ENCODE data around the gene SPATA24.

SPATA24 gene

DNA sequence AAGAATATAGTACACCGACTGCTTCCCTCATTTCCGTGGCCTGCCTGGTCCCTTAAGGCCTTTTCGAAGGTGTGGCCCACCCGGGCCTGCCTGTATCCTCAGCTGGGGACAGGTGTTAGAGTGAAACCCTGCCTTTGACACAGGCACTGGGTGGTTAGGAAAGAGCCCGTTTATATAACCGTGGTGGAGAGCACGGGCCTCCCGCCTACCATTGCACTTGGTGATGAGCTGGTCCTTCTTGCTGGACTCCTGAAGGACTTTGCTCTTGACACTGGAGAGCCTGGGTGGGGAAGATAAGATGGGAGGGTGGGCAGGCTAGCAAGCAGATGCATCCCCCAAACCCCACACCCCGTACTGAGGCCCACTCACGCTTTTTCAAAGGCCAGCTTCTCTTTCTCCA is 2.3 kb downstream of the SPATA24 start:
- DNase-seq, result no peak
- in situ Hi-C loops (cut with HindIII; ENCODE audit: low pct_ligation_motif_present, low sequenced_read_pairs), result loop anchor here (25.0 kb wide), 1 partner anchor 361 kb away; no protein-coding TSS in a partner anchor
- H3K27me3 ChIP-seq (replicated peaks), result no peaks in the 10 kb centered on the region
- TF ChIP-seq, protein P1, sequence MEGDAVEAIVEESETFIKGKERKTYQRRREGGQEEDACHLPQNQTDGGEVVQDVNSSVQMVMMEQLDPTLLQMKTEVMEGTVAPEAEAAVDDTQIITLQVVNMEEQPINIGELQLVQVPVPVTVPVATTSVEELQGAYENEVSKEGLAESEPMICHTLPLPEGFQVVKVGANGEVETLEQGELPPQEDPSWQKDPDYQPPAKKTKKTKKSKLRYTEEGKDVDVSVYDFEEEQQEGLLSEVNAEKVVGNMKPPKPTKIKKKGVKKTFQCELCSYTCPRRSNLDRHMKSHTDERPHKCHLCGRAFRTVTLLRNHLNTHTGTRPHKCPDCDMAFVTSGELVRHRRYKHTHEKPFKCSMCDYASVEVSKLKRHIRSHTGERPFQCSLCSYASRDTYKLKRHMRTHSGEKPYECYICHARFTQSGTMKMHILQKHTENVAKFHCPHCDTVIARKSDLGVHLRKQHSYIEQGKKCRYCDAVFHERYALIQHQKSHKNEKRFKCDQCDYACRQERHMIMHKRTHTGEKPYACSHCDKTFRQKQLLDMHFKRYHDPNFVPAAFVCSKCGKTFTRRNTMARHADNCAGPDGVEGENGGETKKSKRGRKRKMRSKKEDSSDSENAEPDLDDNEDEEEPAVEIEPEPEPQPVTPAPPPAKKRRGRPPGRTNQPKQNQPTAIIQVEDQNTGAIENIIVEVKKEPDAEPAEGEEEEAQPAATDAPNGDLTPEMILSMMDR (IDR thresholded peaks at IDR 0.05; ENCODE audit: low read depth, low read length, missing control alignments), result no peak
- no peak overlapping the region for H3K27ac ChIP-seq
- H3K4me3 ChIP-seq (ENCODE audit: low read depth, low read length), result no peak overlapping the region
- H3K36me3 ChIP-seq (replicated peaks), result no peaks in the 10 kb centered on the region

DNA sequence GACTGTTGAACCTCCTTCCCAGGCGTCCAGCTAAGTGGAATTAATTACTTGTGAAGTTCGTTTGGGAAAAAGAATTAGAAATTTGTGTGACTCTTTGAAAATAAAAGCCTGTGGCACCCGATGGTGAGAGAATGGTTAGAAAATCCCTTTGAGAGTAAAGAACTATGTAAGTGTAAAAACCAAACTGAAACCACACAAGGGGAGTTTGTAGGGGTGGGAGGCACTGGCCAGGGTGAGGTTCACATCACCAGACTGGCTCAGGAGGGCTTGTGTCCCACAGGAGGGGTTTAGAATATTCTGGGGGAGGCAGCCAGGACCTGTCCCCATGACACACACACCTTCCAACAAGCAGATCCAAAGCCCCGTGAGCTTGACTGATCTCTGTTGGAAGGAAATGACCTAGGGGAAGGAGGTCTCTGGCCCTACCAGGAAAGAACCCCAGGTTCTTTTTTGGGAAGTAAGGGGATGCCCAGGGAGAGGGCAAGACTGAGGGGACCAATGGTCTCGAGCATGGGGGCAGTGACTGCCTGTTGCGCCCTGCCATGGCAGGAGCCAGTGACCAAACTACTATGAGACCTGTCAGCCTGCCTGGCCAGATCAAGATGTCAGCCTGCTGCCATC is 4.3 kb downstream of the SPATA24 start:
- H3K36me3 ChIP-seq (replicated peaks), result no peaks in the 10 kb centered on the region
- in situ Hi-C loops (cut with HindIII; ENCODE audit: low pct_ligation_motif_present, low sequenced_read_pairs), result loop anchor here (25.0 kb wide), 1 partner anchor 363 kb away; no protein-coding TSS in a partner anchor
- TF ChIP-seq, protein P1 (IDR thresholded peaks at IDR 0.05; ENCODE audit: low read depth, low read length, missing control alignments), result no peak
- no peak overlapping the region for H3K27ac ChIP-seq
- H3K4me3 ChIP-seq (ENCODE audit: low read depth, low read length), result no peak overlapping the region
- H3K27me3 ChIP-seq (replicated peaks), result no peaks in the 10 kb centered on the region
- DNase-seq, result no peak

DNA sequence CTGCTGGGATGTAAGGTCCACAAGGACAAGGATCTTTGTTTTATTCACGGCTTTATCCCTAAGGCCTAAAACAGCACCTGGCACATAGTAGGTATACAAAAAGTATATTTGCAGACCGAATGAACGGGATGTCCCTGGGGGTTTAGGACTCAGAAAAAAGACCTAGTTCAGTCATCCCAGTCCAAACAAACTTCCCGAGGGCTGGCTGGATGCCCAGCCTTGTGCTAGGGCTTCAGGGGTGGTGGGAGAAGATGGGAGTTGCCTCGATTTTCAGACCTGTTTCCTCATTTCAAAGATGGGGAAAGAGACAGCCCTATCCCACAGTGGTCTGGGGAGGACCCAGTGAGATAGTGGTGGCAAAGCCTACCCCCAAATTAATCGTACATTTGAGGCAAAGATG is 6.0 kb downstream of the SPATA24 start:
- Histone ChIP-seq H3K36me3 (replicated peaks) (no peaks in the 10 kb centered on the region), H3K27me3 (replicated peaks) (peaks cover 4% of the 10 kb centered on the region), H3K4me3 (ENCODE audit: low read depth, low read length) (no peak overlapping the region), H3K27ac (no peak overlapping the region)
- TF ChIP-seq, protein P1 (IDR thresholded peaks at IDR 0.05; ENCODE audit: low read depth, low read length, missing control alignments), result no peak
- in situ Hi-C loops (cut with HindIII; ENCODE audit: low pct_ligation_motif_present, low sequenced_read_pairs), result no loop called here
- no peak for DNase-seq

DNA sequence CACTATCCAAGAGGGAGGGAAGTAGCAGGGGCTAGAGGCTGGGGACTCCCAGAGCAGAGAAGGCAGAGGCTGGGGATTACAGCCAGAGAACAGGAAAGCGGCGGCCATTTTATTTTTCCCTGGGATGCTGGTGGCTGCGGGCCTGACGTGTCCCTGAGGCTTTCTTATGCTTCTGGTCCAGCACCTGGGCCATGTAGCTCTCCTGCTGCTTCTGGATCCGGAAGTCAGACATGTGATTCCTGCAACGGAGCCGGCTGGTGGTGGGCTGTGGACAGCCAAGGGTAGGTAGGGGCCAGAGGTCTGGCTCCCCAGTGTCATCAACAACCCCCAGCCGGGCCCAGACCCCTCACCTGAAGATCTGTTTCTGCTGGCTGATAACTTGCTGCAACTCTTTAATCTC is 7.2 kb downstream of the SPATA24 start:
- H3K4me3 ChIP-seq (ENCODE audit: low read depth, low read length), result no peak overlapping the region
- DNase-seq, result no peak
- no peaks in the 10 kb centered on the region for H3K36me3 ChIP-seq (replicated peaks)
- no peak overlapping the region for H3K27ac ChIP-seq
- in situ Hi-C loops (cut with HindIII; ENCODE audit: low pct_ligation_motif_present, low sequenced_read_pairs), result no loop called here
- TF ChIP-seq, protein P1 (IDR thresholded peaks at IDR 0.05; ENCODE audit: low read depth, low read length, missing control alignments), result no peak
- peaks cover 4% of the 10 kb centered on the region for H3K27me3 ChIP-seq (replicated peaks)

DNA sequence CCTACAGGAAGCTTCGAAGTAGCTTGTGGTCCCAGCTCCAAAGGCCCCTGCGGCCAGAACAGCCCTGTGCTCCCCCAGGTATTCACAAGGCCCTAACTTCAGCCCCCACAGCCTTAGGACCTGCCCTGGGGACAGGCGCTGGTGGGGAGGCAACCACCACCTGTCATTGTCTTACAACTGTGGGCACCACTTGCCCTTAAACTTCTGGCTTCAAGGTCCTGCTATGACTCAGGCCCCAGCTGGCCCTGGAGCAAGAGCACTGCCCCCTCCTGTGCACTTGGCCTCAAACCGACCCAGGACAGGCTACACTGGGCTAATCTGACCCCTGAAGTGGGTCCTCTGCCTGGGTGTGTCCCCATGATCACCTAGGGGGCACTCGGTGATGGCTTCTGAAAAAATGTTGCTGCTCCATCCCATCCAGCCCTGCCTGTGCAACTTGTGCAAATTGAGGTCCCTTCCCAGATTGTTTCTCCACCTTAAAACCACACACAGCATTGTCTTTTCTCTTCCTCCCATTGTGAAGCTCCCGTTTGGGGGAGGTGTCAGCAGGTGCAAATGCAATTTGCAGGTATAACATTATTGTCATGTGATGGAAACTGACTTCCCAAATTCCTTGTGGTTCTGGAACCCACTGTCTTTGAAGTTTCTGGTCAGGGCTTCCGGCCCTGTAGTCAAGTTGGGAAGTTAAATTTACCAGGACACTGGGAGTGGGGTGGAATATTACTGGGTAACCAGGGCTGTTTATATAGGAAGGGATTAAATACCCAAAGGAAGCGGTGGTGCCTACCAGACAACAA is 7.8 kb downstream of the SPATA24 start:
- in situ Hi-C loops (cut with HindIII; ENCODE audit: low pct_ligation_motif_present, low sequenced_read_pairs), result no loop called here
- no peak overlapping the region for H3K4me3 ChIP-seq (ENCODE audit: low read depth, low read length)
- peaks cover 4% of the 10 kb centered on the region for H3K27me3 ChIP-seq (replicated peaks)
- H3K36me3 ChIP-seq (replicated peaks), result no peaks in the 10 kb centered on the region
- no peak for DNase-seq
- TF ChIP-seq, protein P1 (IDR thresholded peaks at IDR 0.05; ENCODE audit: low read depth, low read length, missing control alignments), result no peak
- no peak overlapping the region for H3K27ac ChIP-seq

Data from brain microvascular endothelial cell (primary cell).